HEK293 (cell line): ENCODE measurements around the gene WRAP53.

Experiments used
- CTCF ChIA-PET: fragments of 350-600 bp; formaldehyde crosslinking; extraction: SDS; loops from one replicate; lab custom pipeline; 2021; ENCODE audit warnings: antibody characterized with exemption; lab: Yijun Ruan, JAX
- POLR2A ChIA-PET: fragments of 300-600 bp; formaldehyde crosslinking; extraction: SDS; loops from one replicate; lab custom pipeline; 2020; ENCODE audit warnings: antibody characterized with exemption, inconsistent platforms; lab: Yijun Ruan, JAX
- H3K27ac ChIP-seq: fragments of 200-500 bp; sonication (Bioruptor generic); 2 replicates; pipeline ENCODE4 v1.5.1; 2014; ENCODE audit warnings: low read depth, low read length, control low read depth, inconsistent platforms; ENCODE audit errors: extremely low read depth
- H3K36me3 ChIP-seq, 2 experiments: fragments of 200-500 bp in 1 of 2; sonication (Bioruptor generic) in 1 of 2; 1 replicate in 1 of 2; 2 replicates in 1 of 2; pipeline ENCODE4 v1.5.1; 2014 to 2017; ENCODE audit warnings: inconsistent platforms in 2 of 2, low read length in 2 of 2; ENCODE audit not compliant: control insufficient read depth in 2 of 2, insufficient read depth in 1 of 2
- H3K4me1 ChIP-seq: fragments of 200-500 bp; sonication (Bioruptor generic); 2 replicates; pipeline ENCODE4 v1.5.1; 2014; ENCODE audit warnings: mild to moderate bottlenecking, low read length, inconsistent platforms; ENCODE audit not compliant: control insufficient read depth, insufficient read depth
- H3K4me3 ChIP-seq: 2 replicates; pipeline ENCODE4 v1.5.1; 2011; ENCODE audit warnings: low read depth, mild to moderate bottlenecking, control low read depth, low read length, moderate library complexity
- H3K9me3 ChIP-seq: fragments of 200-500 bp; sonication (Bioruptor generic); 2 replicates; pipeline ENCODE4 v1.5.1; 2014; ENCODE audit warnings: low read depth, low read length, inconsistent platforms; ENCODE audit not compliant: control insufficient read depth, insufficient read depth
- GLIS2 ChIP-seq: fragments of 450-650 bp; formaldehyde crosslinking; IDR thresholded peaks from 2 replicates; pipeline ENCODE4 v1.5.1; 2016; ENCODE audit warnings: missing biosample characterization, missing genetic modification characterization
- HOXA7 ChIP-seq: sonication (generic); formaldehyde crosslinking; IDR thresholded peaks from 2 replicates; pipeline ENCODE4 v1.8.1; 2022; ENCODE audit warnings: missing genetic modification reagents, borderline replicate concordance
- MEIS1 ChIP-seq: sonication (generic); formaldehyde crosslinking; IDR thresholded peaks from 2 replicates; pipeline ENCODE4 v1.8.1; 2022; ENCODE audit warnings: missing genetic modification reagents, mild to moderate bottlenecking, borderline replicate concordance
- SP7 ChIP-seq: fragments of 450-650 bp; formaldehyde crosslinking; IDR thresholded peaks from 2 replicates; pipeline ENCODE4 v1.5.1; 2016; ENCODE audit warnings: missing biosample characterization, missing genetic modification characterization
- ZBTB17 ChIP-seq: fragments of 450-650 bp; formaldehyde crosslinking; IDR thresholded peaks from 2 replicates; pipeline ENCODE4 v1.5.1; 2016; ENCODE audit warnings: missing biosample characterization, missing genetic modification characterization
- ZBTB8A ChIP-seq: fragments of 450-650 bp; formaldehyde crosslinking; IDR thresholded peaks from 2 replicates; pipeline ENCODE4 v1.5.1; 2016; ENCODE audit warnings: missing biosample characterization, missing genetic modification characterization
- ZNF112 ChIP-seq: fragments of 450-650 bp; formaldehyde crosslinking; IDR thresholded peaks from 2 replicates; pipeline ENCODE4 v1.5.0; 2017; ENCODE audit warnings: missing biosample characterization, missing genetic modification characterization
- ZNF404 ChIP-seq: fragments of 450-650 bp; formaldehyde crosslinking; IDR thresholded peaks from 2 replicates; pipeline ENCODE4 v1.5.1; 2017; ENCODE audit warnings: missing biosample characterization, missing genetic modification characterization
- ZNF510 ChIP-seq: fragments of 450-650 bp; formaldehyde crosslinking; IDR thresholded peaks from 2 replicates; pipeline ENCODE4 v1.5.1; 2018; ENCODE audit warnings: mild to moderate bottlenecking, missing genetic modification characterization, missing biosample characterization; ENCODE audit not compliant: insufficient replicate concordance
- ZNF544 ChIP-seq: fragments of 450-650 bp; formaldehyde crosslinking; IDR thresholded peaks from 2 replicates; pipeline ENCODE4 v1.5.0; 2017; ENCODE audit warnings: missing biosample characterization, missing genetic modification characterization
- ZNF600 ChIP-seq: fragments of 450-650 bp; formaldehyde crosslinking; IDR thresholded peaks from 2 replicates; pipeline ENCODE4 v1.5.1; 2016; ENCODE audit warnings: missing biosample characterization, missing genetic modification characterization
- ZNF610 ChIP-seq: fragments of 450-650 bp; formaldehyde crosslinking; IDR thresholded peaks from 2 replicates; pipeline ENCODE4 v1.5.1; 2016; ENCODE audit warnings: missing biosample characterization, missing genetic modification characterization, borderline replicate concordance
- ZNF623 ChIP-seq: fragments of 450-650 bp; formaldehyde crosslinking; IDR thresholded peaks from 2 replicates; pipeline ENCODE4 v1.5.1; 2016; ENCODE audit warnings: missing biosample characterization, missing genetic modification characterization
- ZNF830 ChIP-seq: fragments of 450-650 bp; IDR thresholded peaks from 2 replicates; pipeline ENCODE4 v1.5.0; 2018; ENCODE audit warnings: missing biosample characterization, missing genetic modification characterization, low read depth, mild to moderate bottlenecking, moderate library complexity
- ZSCAN30 ChIP-seq: fragments of 450-650 bp; IDR thresholded peaks from 2 replicates; pipeline ENCODE4 v1.5.1; 2018; ENCODE audit warnings: missing biosample characterization, mild to moderate bottlenecking, missing genetic modification characterization, moderate library complexity
- TF ChIP-seq, protein P1 (sequence below): fragments of 450-650 bp; formaldehyde crosslinking; IDR thresholded peaks from 2 replicates; pipeline ENCODE4 v1.5.1; 2016; ENCODE audit warnings: missing biosample characterization, missing genetic modification characterization
- TF ChIP-seq, protein P2 (sequence below): fragments of 450-650 bp; formaldehyde crosslinking; IDR thresholded peaks from 2 replicates; pipeline ENCODE4 v1.5.0; 2017; ENCODE audit warnings: missing biosample characterization, missing genetic modification characterization, borderline replicate concordance
- TF ChIP-seq, protein P3 (sequence below): fragments of 450-650 bp; formaldehyde crosslinking; IDR thresholded peaks from 2 replicates; pipeline ENCODE4 v1.5.1; 2016; ENCODE audit warnings: missing biosample characterization, missing genetic modification characterization
- TF ChIP-seq, protein P4 (sequence below): fragments of 450-650 bp; formaldehyde crosslinking; IDR thresholded peaks from 2 replicates; pipeline ENCODE4 v1.5.1; 2016; ENCODE audit warnings: missing biosample characterization, missing genetic modification characterization
- TF ChIP-seq, protein P5 (sequence below): fragments of 450-650 bp; formaldehyde crosslinking; IDR thresholded peaks from 2 replicates; pipeline ENCODE4 v1.5.1; 2017; ENCODE audit warnings: missing biosample characterization, missing genetic modification characterization
- TF ChIP-seq, protein P6 (sequence below): sonication (generic); formaldehyde crosslinking; IDR thresholded peaks from 2 replicates; pipeline ENCODE4 v1.8.1; 2022; ENCODE audit warnings: mild to moderate bottlenecking, moderate library complexity, missing genetic modification reagents

The WRAP53 gene

DNA sequence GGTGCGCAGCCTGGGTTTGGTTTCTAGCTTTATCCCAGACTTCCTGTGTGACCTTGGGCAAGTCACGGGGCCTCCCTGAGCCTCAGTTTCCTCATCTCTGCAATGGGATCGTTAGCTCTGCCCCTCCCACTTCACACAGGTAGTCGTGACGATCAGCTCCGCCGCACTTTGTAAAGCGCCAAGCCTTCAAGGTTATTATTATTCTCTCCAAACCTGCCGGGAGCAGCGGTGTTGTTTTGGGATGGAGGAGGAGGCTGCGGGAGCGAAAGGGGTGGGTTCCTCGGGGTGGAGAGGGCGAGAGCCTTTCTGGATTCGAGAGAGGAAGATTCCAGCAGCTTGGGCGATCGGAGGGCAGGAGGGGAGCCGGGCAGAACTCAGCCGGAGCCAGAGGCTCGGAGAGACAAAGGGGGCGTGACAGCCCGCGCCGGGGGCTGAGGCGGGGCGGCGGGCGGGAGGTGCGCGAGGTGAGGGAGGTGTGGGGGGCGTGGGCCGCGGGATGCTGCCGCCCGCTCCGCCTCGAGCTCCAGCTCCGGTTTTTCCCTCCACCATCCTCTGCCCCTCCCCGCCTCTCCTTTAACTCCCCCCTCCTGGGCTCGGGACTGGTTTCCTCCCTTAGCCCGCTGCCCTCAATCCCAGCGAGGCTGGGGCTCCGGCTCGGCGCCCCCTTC lies 16.5 kb downstream of the WRAP53 start, which contains the start of gene EFNB3 (continued):
- no peak for TF ChIP-seq ZNF510 (tag by site-specific recombination)
- peak; percentile 77 for TF ChIP-seq ZBTB17 (tag by site-specific recombination)
- TF ChIP-seq, protein P1, sequence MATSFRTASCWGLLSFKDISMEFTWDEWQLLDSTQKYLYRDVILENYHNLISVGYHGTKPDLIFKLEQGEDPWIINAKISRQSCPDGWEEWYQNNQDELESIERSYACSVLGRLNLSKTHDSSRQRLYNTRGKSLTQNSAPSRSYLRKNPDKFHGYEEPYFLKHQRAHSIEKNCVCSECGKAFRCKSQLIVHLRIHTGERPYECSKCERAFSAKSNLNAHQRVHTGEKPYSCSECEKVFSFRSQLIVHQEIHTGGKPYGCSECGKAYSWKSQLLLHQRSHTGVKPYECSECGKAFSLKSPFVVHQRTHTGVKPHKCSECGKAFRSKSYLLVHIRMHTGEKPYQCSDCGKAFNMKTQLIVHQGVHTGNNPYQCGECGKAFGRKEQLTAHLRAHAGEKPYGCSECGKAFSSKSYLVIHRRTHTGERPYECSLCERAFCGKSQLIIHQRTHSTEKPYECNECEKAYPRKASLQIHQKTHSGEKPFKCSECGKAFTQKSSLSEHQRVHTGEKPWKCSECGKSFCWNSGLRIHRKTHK = no peak

DNA sequence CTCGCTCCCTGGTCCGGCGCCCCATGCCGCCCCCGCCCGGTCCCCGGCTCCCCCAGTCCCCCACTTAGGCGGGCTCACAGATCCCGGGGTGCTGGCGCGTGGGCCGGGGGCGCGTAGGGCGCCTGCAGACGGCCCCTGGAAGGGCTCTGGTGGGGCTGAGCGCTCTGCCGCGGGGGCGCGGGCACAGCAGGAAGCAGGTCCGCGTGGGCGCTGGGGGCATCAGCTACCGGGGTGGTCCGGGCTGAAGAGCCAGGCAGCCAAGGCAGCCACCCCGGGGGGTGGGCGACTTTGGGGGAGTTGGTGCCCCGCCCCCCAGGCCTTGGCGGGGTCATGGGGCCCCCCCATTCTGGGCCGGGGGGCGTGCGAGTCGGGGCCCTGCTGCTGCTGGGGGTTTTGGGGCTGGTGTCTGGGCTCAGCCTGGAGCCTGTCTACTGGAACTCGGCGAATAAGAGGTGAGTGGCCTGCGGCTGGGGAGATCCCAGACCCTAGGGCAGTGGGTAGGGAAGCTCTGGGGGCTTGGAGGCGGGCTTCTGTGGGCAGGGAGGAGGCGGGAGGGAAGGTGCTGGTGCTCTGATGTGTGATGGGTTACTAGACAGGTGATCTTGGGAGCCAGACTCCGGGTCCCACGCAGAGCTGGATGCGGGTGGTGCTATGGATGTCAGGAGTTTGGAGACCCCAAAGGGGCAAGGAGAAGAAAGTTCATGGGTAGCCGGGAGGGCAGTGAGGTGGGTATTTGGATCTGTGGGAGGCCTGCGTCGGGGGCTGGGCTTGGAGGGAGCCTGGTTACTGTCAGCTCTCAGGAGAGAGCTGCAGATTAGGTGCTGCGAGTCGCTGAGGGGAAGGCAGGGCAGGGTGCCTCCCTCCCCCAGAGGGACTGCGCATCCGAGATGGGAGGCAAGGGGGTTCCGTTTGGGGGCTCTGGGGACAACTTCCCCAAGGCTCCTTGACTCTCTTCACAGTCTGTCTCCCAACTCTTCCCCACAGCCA lies 17.3 kb downstream of the WRAP53 start:
- CTCF ChIA-PET = interaction anchor here (0.6 to 7.3 kb wide), 6 partner anchors 12 to 368 kb away, joined by 3 to 49 read pairs (median 4); partner anchors contain the start of genes DNAH2, TP53 and WRAP53
- Histone ChIP-seq H3K9me3 (no peaks in the 10 kb centered on the region), H3K4me3 (peak overlapping the region; percentile 52), H3K36me3 (peaks cover 0 to 26% of the 10 kb centered on the region in 2 experiments; a peak in 1 of 3 replicates), H3K4me1 (peaks cover 14% of the 10 kb centered on the region; the same call in 1 of the 2 replicates), H3K27ac (peak overlapping the region; percentile 41; the same call in 1 of the 2 replicates)
- POLR2A ChIA-PET = interaction anchor here (0.5 to 7.9 kb wide), 12 partner anchors 8 to 471 kb away, joined by 3 to 111 read pairs (median 4); partner anchors contain the start of genes DNAH2, DVL2, FXR2 and NEURL4
- TF ChIP-seq GLIS2 (tag by site-specific recombination) = peak; percentile 74
- TF ChIP-seq SP7 (tag by site-specific recombination) = no peak
- TF ChIP-seq, protein P2, sequence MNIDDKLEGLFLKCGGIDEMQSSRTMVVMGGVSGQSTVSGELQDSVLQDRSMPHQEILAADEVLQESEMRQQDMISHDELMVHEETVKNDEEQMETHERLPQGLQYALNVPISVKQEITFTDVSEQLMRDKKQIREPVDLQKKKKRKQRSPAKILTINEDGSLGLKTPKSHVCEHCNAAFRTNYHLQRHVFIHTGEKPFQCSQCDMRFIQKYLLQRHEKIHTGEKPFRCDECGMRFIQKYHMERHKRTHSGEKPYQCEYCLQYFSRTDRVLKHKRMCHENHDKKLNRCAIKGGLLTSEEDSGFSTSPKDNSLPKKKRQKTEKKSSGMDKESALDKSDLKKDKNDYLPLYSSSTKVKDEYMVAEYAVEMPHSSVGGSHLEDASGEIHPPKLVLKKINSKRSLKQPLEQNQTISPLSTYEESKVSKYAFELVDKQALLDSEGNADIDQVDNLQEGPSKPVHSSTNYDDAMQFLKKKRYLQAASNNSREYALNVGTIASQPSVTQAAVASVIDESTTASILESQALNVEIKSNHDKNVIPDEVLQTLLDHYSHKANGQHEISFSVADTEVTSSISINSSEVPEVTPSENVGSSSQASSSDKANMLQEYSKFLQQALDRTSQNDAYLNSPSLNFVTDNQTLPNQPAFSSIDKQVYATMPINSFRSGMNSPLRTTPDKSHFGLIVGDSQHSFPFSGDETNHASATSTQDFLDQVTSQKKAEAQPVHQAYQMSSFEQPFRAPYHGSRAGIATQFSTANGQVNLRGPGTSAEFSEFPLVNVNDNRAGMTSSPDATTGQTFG (tag by site-specific recombination) = no peak
- peak; percentile 38; the same call in 1 of the 2 replicates for TF ChIP-seq ZBTB17 (tag by site-specific recombination)
- TF ChIP-seq ZNF600 (tag by site-specific recombination) = peak; percentile 22; the same call in 1 of the 2 replicates
- peak; percentile 94 for TF ChIP-seq ZBTB8A
- TF ChIP-seq, protein P1 = no peak
- TF ChIP-seq MEIS1 (CRISPR knock-in tag) = no peak
- TF ChIP-seq, protein P3, sequence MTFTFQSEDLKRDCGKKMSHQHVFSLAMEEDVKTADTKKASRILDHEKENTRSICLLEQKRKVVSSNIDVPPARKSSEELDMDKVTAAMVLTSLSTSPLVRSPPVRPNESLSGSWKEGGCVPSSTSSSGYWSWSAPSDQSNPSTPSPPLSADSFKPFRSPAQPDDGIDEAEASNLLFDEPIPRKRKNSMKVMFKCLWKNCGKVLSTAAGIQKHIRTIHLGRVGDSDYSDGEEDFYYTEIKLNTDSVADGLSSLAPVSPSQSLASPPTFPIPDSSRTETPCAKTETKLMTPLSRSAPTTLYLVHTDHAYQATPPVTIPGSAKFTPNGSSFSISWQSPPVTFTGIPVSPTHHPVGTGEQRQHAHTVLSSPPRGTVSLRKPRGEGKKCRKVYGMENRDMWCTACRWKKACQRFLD (tag by site-specific recombination) = no peak
- TF ChIP-seq, protein P4, sequence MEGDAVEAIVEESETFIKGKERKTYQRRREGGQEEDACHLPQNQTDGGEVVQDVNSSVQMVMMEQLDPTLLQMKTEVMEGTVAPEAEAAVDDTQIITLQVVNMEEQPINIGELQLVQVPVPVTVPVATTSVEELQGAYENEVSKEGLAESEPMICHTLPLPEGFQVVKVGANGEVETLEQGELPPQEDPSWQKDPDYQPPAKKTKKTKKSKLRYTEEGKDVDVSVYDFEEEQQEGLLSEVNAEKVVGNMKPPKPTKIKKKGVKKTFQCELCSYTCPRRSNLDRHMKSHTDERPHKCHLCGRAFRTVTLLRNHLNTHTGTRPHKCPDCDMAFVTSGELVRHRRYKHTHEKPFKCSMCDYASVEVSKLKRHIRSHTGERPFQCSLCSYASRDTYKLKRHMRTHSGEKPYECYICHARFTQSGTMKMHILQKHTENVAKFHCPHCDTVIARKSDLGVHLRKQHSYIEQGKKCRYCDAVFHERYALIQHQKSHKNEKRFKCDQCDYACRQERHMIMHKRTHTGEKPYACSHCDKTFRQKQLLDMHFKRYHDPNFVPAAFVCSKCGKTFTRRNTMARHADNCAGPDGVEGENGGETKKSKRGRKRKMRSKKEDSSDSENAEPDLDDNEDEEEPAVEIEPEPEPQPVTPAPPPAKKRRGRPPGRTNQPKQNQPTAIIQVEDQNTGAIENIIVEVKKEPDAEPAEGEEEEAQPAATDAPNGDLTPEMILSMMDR (tag by site-specific recombination) = no peak
- TF ChIP-seq ZSCAN30 (tag by site-specific recombination) = no peak
- no peak for TF ChIP-seq ZNF112 (tag by site-specific recombination)
- TF ChIP-seq ZNF544 (tag by site-specific recombination) = no peak
- no peak for TF ChIP-seq ZNF610 (tag by site-specific recombination)
- no peak for TF ChIP-seq ZNF623 (tag by site-specific recombination)
- TF ChIP-seq, protein P5, sequence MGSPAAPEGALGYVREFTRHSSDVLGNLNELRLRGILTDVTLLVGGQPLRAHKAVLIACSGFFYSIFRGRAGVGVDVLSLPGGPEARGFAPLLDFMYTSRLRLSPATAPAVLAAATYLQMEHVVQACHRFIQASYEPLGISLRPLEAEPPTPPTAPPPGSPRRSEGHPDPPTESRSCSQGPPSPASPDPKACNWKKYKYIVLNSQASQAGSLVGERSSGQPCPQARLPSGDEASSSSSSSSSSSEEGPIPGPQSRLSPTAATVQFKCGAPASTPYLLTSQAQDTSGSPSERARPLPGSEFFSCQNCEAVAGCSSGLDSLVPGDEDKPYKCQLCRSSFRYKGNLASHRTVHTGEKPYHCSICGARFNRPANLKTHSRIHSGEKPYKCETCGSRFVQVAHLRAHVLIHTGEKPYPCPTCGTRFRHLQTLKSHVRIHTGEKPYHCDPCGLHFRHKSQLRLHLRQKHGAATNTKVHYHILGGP (tag by site-specific recombination) = no peak
- TF ChIP-seq ZNF830 = no peak
- TF ChIP-seq ZNF404 (tag by site-specific recombination) = no peak
- TF ChIP-seq, protein P6, sequence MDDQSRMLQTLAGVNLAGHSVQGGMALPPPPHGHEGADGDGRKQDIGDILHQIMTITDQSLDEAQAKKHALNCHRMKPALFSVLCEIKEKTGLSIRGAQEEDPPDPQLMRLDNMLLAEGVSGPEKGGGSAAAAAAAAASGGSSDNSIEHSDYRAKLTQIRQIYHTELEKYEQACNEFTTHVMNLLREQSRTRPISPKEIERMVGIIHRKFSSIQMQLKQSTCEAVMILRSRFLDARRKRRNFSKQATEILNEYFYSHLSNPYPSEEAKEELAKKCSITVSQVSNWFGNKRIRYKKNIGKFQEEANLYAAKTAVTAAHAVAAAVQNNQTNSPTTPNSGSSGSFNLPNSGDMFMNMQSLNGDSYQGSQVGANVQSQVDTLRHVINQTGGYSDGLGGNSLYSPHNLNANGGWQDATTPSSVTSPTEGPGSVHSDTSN (CRISPR knock-in tag) = no peak; the same call in 1 of the 2 replicates
- no peak for TF ChIP-seq HOXA7 (CRISPR knock-in tag)
